GM13977 (cell line): ENCODE measurements around the gene SUGP1.

Experiments used
- DNase-seq: peaks from one replicate; pipeline ENCODE4 v3.0.0; 2012; ENCODE audit warnings: low spot score
- in situ Hi-C: fragments of 300-500 bp; cut with MboI; formaldehyde crosslinking; loops from one replicate; pipeline ENCODE4 v1.12.0; 2022; ENCODE audit warnings: low sequenced_read_pairs, low pct_unique_long_range_greater_than_20kb, mixed read lengths, inconsistent platforms; ENCODE audit not compliant: unreplicated experiment
- TF ChIP-seq, protein P1 (sequence below): IDR thresholded peaks from 2 replicates; pipeline ENCODE4 v1.5.1; 2012; ENCODE audit warnings: mild to moderate bottlenecking, control low read depth; ENCODE audit not compliant: insufficient read depth; ENCODE audit errors: extremely low read depth, missing control alignments

The SUGP1 gene, protein sequence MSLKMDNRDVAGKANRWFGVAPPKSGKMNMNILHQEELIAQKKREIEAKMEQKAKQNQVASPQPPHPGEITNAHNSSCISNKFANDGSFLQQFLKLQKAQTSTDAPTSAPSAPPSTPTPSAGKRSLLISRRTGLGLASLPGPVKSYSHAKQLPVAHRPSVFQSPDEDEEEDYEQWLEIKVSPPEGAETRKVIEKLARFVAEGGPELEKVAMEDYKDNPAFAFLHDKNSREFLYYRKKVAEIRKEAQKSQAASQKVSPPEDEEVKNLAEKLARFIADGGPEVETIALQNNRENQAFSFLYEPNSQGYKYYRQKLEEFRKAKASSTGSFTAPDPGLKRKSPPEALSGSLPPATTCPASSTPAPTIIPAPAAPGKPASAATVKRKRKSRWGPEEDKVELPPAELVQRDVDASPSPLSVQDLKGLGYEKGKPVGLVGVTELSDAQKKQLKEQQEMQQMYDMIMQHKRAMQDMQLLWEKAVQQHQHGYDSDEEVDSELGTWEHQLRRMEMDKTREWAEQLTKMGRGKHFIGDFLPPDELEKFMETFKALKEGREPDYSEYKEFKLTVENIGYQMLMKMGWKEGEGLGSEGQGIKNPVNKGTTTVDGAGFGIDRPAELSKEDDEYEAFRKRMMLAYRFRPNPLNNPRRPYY

DNA sequence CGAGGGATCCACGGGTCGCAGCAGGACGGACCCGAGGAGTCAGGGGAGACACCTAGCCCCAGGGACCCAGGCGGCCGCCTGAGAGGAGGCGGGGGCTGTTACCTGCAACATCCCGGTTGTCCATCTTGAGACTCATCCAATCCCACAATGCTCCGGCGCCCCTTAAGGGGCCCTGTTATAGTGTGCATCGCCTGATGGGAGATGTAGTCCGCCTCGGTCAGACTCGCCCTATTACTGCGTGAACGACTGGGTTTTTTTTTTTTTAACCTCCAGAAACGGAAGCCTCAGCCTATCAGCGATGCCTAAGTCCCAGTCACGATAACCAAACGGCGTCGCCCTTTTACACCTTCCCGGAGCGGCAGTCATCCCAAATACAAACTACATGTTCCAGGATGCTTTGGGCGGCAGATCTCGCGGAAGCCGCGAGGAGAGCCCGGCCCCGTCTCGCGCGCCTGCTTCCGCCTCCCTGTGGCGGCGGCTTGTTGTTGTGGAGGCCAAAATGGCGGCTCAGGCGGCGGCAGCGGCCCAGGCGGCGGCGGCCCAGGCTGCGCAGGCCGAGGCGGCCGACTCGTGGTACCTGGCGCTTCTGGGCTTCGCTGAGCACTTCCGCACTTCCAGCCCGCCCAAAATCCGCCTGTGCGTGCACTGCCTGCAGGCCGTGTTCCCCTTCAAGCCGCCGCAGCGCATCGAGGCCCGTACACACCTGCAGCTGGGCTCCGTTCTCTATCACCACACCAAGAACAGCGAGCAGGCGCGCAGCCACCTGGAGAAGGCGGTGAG is at the start of gene SUGP1, which contains the start of gene MAU2:
SUGP1 (minus strand) TSS at position 149 of the 780 bp plus-strand sequence; CDS start at position 136, 13 bp downstream.
MAU2 (plus strand) TSS at position 469 of the 780 bp plus-strand sequence; CDS start at position 500, 31 bp downstream.
- TF ChIP-seq, protein P1, sequence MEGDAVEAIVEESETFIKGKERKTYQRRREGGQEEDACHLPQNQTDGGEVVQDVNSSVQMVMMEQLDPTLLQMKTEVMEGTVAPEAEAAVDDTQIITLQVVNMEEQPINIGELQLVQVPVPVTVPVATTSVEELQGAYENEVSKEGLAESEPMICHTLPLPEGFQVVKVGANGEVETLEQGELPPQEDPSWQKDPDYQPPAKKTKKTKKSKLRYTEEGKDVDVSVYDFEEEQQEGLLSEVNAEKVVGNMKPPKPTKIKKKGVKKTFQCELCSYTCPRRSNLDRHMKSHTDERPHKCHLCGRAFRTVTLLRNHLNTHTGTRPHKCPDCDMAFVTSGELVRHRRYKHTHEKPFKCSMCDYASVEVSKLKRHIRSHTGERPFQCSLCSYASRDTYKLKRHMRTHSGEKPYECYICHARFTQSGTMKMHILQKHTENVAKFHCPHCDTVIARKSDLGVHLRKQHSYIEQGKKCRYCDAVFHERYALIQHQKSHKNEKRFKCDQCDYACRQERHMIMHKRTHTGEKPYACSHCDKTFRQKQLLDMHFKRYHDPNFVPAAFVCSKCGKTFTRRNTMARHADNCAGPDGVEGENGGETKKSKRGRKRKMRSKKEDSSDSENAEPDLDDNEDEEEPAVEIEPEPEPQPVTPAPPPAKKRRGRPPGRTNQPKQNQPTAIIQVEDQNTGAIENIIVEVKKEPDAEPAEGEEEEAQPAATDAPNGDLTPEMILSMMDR: peak; percentile 16
- DNase-seq: peak; percentile 97
- in situ Hi-C loops: no loop called here

DNA sequence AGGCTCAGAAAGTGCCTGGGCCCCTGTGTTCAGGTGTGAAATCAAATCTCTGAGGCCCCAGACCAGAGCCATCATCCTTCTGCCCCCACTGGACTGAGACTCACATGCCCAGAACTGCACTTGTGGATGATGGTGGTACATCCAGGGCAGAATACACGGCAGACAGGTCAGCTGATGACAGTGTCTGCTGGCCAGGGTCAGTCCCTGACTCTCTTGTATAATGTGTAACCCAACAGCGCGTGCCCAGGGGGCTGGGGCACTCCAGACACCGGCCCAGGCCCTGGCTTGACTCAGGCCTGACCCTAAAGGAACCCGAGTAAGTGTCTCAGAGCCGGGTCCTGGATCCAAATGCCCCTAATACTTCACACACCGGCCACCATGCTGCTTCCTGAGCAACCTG is 47.8 kb upstream of the SUGP1 start:
- DNase-seq: no peak
- in situ Hi-C loops: loop anchor here (5.0 kb wide), 1 partner anchor 124 kb away; no protein-coding TSS in a partner anchor
- TF ChIP-seq, protein P1: no peak

DNA sequence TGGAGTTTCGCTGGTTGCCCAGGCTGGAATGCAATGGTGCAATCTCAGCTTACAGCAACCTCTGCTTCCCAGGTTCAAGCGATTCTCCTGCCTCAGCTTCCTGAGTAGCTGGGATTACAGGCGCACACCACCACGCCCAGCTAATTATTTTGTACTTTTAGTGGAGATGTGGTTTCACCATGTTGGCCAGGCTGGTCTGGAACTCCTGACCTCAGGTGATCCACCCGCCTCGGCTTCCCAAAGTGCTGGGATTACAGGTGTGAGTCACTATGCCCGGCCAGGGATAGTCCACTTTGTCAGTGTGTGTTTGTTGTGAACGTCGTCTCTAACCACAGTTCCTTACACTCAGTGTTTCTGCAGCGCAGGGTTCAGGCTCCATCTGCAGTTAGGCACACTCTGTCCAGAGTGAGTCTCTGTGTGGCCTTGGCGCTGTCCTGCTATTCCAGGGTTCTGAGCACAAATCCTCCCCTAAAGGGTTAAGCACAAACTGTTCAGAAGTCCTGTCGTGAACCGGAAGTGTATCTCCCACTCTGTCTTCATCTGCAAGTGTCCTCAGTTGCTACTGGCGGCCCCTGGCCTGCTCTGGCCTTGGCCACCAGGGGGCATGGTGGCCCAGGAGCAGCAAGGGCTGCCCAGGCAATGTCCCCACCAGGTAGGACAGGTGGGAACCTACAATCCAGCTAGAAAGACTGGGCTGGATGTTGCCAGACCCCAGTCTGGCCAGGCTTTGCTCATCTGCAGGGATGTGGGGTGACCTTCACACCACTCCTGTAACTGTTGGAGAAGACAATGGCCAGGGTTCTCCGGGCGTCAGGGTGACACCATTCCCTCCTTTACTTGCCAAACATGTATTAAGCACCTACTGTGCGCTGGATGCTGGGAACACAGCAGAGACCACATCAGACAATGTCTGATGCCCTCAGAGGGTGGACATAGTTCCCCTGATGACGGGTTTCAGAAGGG is 46.4 kb upstream of the SUGP1 start:
- in situ Hi-C loops: loop anchor here (5.0 kb wide), 1 partner anchor 126 kb away; no protein-coding TSS in a partner anchor
- TF ChIP-seq, protein P1: peak; percentile 99
- peak; percentile 75 for DNase-seq

DNA sequence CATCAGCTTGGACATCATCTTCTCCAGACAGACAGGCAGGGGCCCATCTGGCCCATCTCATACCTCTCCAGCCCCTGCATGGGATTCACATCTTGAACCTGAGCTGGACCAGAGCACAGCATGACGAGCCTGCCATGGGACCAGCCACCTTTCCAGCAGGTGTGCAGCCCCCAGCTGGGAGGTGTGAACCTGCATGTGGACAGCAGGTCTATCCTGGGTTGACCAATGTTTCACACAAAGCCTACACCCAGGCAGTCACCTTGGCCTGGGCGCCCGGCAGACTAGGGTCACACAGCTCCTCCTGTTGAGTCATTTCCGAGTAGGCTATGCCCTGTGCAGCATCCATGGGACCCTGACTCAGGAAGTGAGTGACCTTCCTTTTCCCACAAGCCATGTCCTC is 41.8 kb upstream of the SUGP1 start:
- in situ Hi-C loops: no loop called here
- no peak for DNase-seq
- TF ChIP-seq, protein P1: no peak

DNA sequence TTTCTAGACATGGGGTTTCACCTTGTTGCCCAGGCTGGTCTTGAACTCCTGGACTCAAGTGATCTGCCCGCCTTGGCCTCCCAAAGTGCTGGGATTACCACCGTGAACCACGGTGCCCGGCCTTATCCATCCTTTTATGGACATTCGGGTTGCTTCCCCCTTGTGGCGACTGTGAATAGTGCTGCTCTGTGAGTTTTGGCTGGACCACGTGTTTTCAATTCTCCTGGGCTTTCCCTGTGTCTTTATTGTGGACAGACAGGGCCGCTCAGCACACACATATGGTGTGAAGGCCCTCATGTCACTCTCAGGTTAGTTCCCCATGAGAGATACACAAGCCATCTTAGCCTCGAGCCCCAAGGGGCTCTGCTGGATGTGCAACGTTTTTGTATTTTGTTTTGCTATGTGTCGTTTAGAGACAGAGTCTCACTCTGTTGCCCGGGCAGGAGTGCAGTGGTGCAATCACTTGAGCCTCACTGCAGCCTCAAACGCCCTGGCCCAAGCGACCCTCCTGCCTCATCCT is 40.8 kb upstream of the SUGP1 start:
- TF ChIP-seq, protein P1: peak; percentile 77

More for the DNA sequence above, 40.8 kb upstream of the SUGP1 start:
- DNase-seq: peak; percentile 82
- in situ Hi-C loops: no loop called here
